Amniotic epithelial cell (primary cell): ENCODE data around the gene GRAMD4.
"Not testable (repeated sequence)": the region's sequence is repeated elsewhere in the genome, so short reads cannot be mapped to it uniquely, and the experiment has no call there.

ENCODE experiments used
- DNase-seq: peaks from one replicate; pipeline ENCODE4 v3.0.0-alpha.2; 2010; ENCODE audit warnings: low read depth

The GRAMD4 gene

GRCh38 chr22:46619240-46619829 is 851 bp upstream of the GRAMD4 start:
- no peak for DNase-seq

- DNase-seq, result no peak
These were observed 529 bp downstream of the GRAMD4 start for GRCh38 chr22:46620588-46621242.

GRCh38 chr22:46621243-46621930 is 1.2 kb downstream of the GRAMD4 start:
- not testable (repeated sequence) for DNase-seq

- DNase-seq, result no peak
These were observed 1.9 kb downstream of the GRAMD4 start for GRCh38 chr22:46622081-46622521.

- DNase-seq, result no peak
These were observed 5.1 kb downstream of the GRAMD4 start for GRCh38 chr22:46625113-46625842.

- DNase-seq, result no peak
These were observed 5.7 kb downstream of the GRAMD4 start for GRCh38 chr22:46625843-46626349.

GRCh38 chr22:46626356-46626755 is 6.2 kb downstream of the GRAMD4 start:
- DNase-seq, result no peak

- no peak for DNase-seq
These were observed 7.0 kb downstream of the GRAMD4 start for GRCh38 chr22:46626911-46627805.

GRCh38 chr22:46627806-46628482 is 7.8 kb downstream of the GRAMD4 start:
- DNase-seq, result no peak

GRCh38 chr22:46628756-46629155 is 8.6 kb downstream of the GRAMD4 start:
- no peak for DNase-seq

GRCh38 chr22:46629291-46629690 is 9.1 kb downstream of the GRAMD4 start:
- DNase-seq, result no peak

GRCh38 chr22:46631113-46631512 is 10.9 kb downstream of the GRAMD4 start:
- DNase-seq, result no peak

GRCh38 chr22:46632646-46633249 is 12.6 kb downstream of the GRAMD4 start:
- no peak for DNase-seq

GRCh38 chr22:46633334-46633890 is 13.2 kb downstream of the GRAMD4 start:
- DNase-seq, result no peak

- DNase-seq, result peak; percentile 26
These were observed 14.0 kb downstream of the GRAMD4 start for GRCh38 chr22:46634011-46634699.

- DNase-seq, result not testable (repeated sequence)
These were observed 14.9 kb downstream of the GRAMD4 start for GRCh38 chr22:46634973-46635685.

GRCh38 chr22:46635756-46636155 is 15.6 kb downstream of the GRAMD4 start:
- no peak for DNase-seq

- no peak for DNase-seq
These were observed 16.2 kb downstream of the GRAMD4 start for GRCh38 chr22:46636221-46637002.
